K562 (cell line): ENCODE data around the gene PSMD1. TPM values are rescaled to one million over a fixed set of nuclear protein-coding genes. Genes with fewer than 3 reads are reported as not detected.

Source experiments
- ATAC-seq: fragments of 200-7000 bp; cut with Tn5 transposase; 3 replicates; pipeline ENCODE4 v1.9.1; 2020; ENCODE audit warnings: moderate library complexity
- BruUV-seq: library from RNA; stranded (reverse); fragments of 400-500 nt; replicated peaks from 2 replicates; lab custom pipeline; 2021; lab: Mats Ljungman, UMichigan
- CTCF ChIA-PET: fragments of 300-600 bp; formaldehyde crosslinking; extraction: SDS; loops from one replicate; lab custom pipeline; 2021; ENCODE audit warnings: low intra/inter-chr PET ratio; lab: Yijun Ruan, JAX
- POLR2A ChIA-PET: fragments of 300-600, 350-650 bp; sonication (Branson Sonifier 250); formaldehyde crosslinking; extraction: SDS; loops from one replicate; lab custom pipeline; 2021; ENCODE audit warnings: antibody characterized with exemption, inconsistent platforms; lab: Yijun Ruan, JAX
- DNase-seq, 4 experiments: peaks; one replicate each; pipeline versions ENCODE4 v3.0.0 to v3.0.0-alpha.2; 2011 to 2018; ENCODE audit warnings: low spot score in 3 of 4, mixed read lengths in 3 of 4; ENCODE audit errors: extremely low read depth in 1 of 4
- FAIRE-seq: peaks from 2 replicates; lab custom pipeline; 2011; peaks lifted over from hg19 to GRCh38; lab: Jason Lieb, UNC
- H2AFZ ChIP-seq: 2 replicates; pipeline ENCODE4 v1.6.0; 2011; ENCODE audit warnings: low read depth, low read length, control low read depth, inconsistent platforms
- H3K27ac ChIP-seq: fragments of 200-600 bp; 3 replicates; pipeline ENCODE4 v1.8.0; 2011; ENCODE audit warnings: low read depth, mild to moderate bottlenecking, control low read depth, inconsistent platforms, low read length, moderate library complexity, mixed read lengths; ENCODE audit errors: extremely low read depth
- H3K27me3 ChIP-seq, 2 experiments: fragments of 300-600 bp in 1 of 2; 2 replicates in 1 of 2; 3 replicates in 1 of 2; pipeline versions ENCODE4 v1.6.0 to v1.8.0; 2011; ENCODE audit warnings: inconsistent platforms in 2 of 2, low read length in 2 of 2, mild to moderate bottlenecking in 1 of 2, mixed read lengths in 1 of 2, moderate library complexity in 1 of 2; ENCODE audit not compliant: control insufficient read depth in 2 of 2, insufficient read depth in 2 of 2
- H3K36me3 ChIP-seq: fragments of 300-600 bp; 3 replicates; pipeline ENCODE4 v1.8.0; 2011; ENCODE audit warnings: mild to moderate bottlenecking, low read length, inconsistent platforms; ENCODE audit not compliant: control insufficient read depth, insufficient read depth
- H3K4me1 ChIP-seq, 2 experiments: fragments of 200-600 bp in 1 of 2; replicated peaks in 1 of 2; 2 replicates in 1 of 2; 3 replicates in 1 of 2; pipeline versions ENCODE4 v1.5.1 to v1.8.0; 2011; ENCODE audit warnings: inconsistent platforms in 2 of 2, low read length in 2 of 2, mild to moderate bottlenecking in 1 of 2, mixed read lengths in 1 of 2, moderate library complexity in 1 of 2; ENCODE audit not compliant: control insufficient read depth in 2 of 2, insufficient read depth in 2 of 2
- H3K4me2 ChIP-seq: 2 replicates; pipeline ENCODE4 v1.6.1; 2011; ENCODE audit warnings: low read length, control low read depth, inconsistent platforms, mixed read lengths; ENCODE audit not compliant: insufficient read depth
- H3K4me3 ChIP-seq: fragments of 200-600 bp; sonication (generic), shearing (Covaris generic); 2 replicates; pipeline ENCODE4 v1.5.1; 2016; ENCODE audit warnings: control low read depth, inconsistent platforms
- H3K79me2 ChIP-seq: fragments of 200-600 bp; 3 replicates; pipeline ENCODE4 v1.8.0; 2011; ENCODE audit warnings: low read length, inconsistent platforms; ENCODE audit not compliant: control insufficient read depth, insufficient read depth
- H3K9ac ChIP-seq, 2 experiments: 2 replicates each; pipeline versions ENCODE4 v1.6.0 to v1.6.1; 2011; ENCODE audit warnings: low read depth in 2 of 2, low read length in 2 of 2, control low read depth in 1 of 2, inconsistent platforms in 1 of 2, mild to moderate bottlenecking in 1 of 2, mixed read lengths in 1 of 2; ENCODE audit not compliant: insufficient read depth in 1 of 2
- H3K9me1 ChIP-seq: one replicate; pipeline ENCODE4 v1.6.0; 2011; ENCODE audit warnings: inconsistent platforms, mild to moderate bottlenecking, low read length, moderate library complexity; ENCODE audit not compliant: control insufficient read depth, insufficient read depth
- H3K9me3 ChIP-seq: replicated peaks from 2 replicates; pipeline ENCODE4 v1.5.1; 2011; ENCODE audit warnings: low read depth, low read length, inconsistent platforms; ENCODE audit not compliant: control insufficient read depth, insufficient read depth
- H4K20me1 ChIP-seq: replicated peaks from 2 replicates; pipeline ENCODE4 v1.6.1; 2011; ENCODE audit warnings: low read length, inconsistent platforms, mixed read lengths; ENCODE audit not compliant: control insufficient read depth, insufficient read depth
- ERF ChIP-seq: fragments of 450-650 bp; formaldehyde crosslinking; IDR thresholded peaks from 2 replicates; pipeline ENCODE4 v1.4.0; 2020; ENCODE audit warnings: mild to moderate bottlenecking, mixed read lengths
- ETV1 ChIP-seq: fragments of 450-650 bp; conservative IDR thresholded peaks from 2 replicates; pipeline ENCODE4 v1.6.1; 2016; ENCODE audit warnings: missing genetic modification characterization, control low read depth, low read depth, missing compliant biosample characterization
- GATAD2A ChIP-seq: fragments of 450-650 bp; IDR thresholded peaks from 2 replicates; pipeline ENCODE4 v1.6.1; 2017
- KAT2B ChIP-seq: IDR thresholded peaks from one replicate; pipeline ENCODE4 v1.6.1; 2012; ENCODE audit warnings: low read depth, mild to moderate bottlenecking, control low read depth, inconsistent platforms, low read length, moderate library complexity
- MEF2A ChIP-seq: IDR thresholded peaks from 2 replicates; pipeline ENCODE4 v1.6.1; 2011; ENCODE audit warnings: low read depth, mild to moderate bottlenecking, low read length, moderate library complexity; ENCODE audit not compliant: control insufficient read depth
- NCOA1 ChIP-seq: fragments of 450-650 bp; IDR thresholded peaks from 2 replicates; pipeline ENCODE4 v1.6.1; 2016; ENCODE audit warnings: low read depth
- NFE2L1 ChIP-seq: fragments of 450-650 bp; IDR thresholded peaks from 2 replicates; pipeline ENCODE4 v1.6.1; 2016; ENCODE audit warnings: missing genetic modification characterization, low read depth, mild to moderate bottlenecking, missing compliant biosample characterization, moderate library complexity, borderline replicate concordance
- RAD51 ChIP-seq: fragments of 450-650 bp; IDR thresholded peaks from 2 replicates; pipeline ENCODE4 v1.7.1; 2016; ENCODE audit warnings: low read depth, mild to moderate bottlenecking, borderline replicate concordance
- RBFOX2 ChIP-seq: fragments of 200-400 bp; formaldehyde crosslinking; IDR thresholded peaks from 2 replicates; pipeline ENCODE4 v1.6.1; 2017; ENCODE audit warnings: low read depth, mild to moderate bottlenecking, low read length, moderate library complexity
- TOE1 ChIP-seq, 2 experiments: fragments of 450-650 bp in 1 of 2; sonication (generic) in 1 of 2; formaldehyde crosslinking in 1 of 2; IDR thresholded peaks; 2 replicates each; pipeline versions ENCODE4 v1.7.1 to v1.8.0; 2016 to 2022; ENCODE audit warnings: borderline replicate concordance in 2 of 2, mild to moderate bottlenecking in 2 of 2, antibody characterized with exemption in 1 of 2, inconsistent platforms in 1 of 2, low read depth in 1 of 2, missing genetic modification reagents in 1 of 2, moderate library complexity in 1 of 2
- WGBS: fragments of 100-300 bp; shearing (Covaris generic); methylation state at CpG from one replicate; pipeline ENCODE4 v1.1.6; 2016; ENCODE audit warnings: low coverage, mixed read lengths; ENCODE audit not compliant: insufficient coverage; ENCODE audit errors: missing lambda C conversion rate; 5-methylcytosine and 5-hydroxymethylcytosine counted together
- in situ Hi-C: fragments of 300-500 bp; cut with MboI; formaldehyde crosslinking; loops from 4 replicates; pipeline ENCODE4 v1.15.0; 2018; ENCODE audit warnings: inconsistent platforms, mixed read lengths
- intact Hi-C: fragments of 100-400 bp; cut with micrococcal nuclease; formaldehyde crosslinking; loops from 2 replicates; pipeline ENCODE4 v1.14.2; 2022
- polyA plus RNA-seq, 8 experiments: library from polyadenylated mRNA; depleted of rRNA in 4 of 8; stranded (reverse) in 5 of 8; unstranded in 3 of 8; fragments of >200 nt; fragmentation: Nextera tagmentation in 2 of 8; fragmentation: Illumina TruSeq in 1 of 8; extraction: Ambion mirVana in 2 of 8; extraction: Trizol in 1 of 8; gene quantifications; 2 replicates each; pipeline versions ENCODE4 v1.2.1 to v1.2.3, GENCODE V29; 2011 to 2014; ENCODE audit warnings: inconsistent platforms in 1 of 8, missing spikeins in 1 of 8
- total RNA-seq, 7 experiments: library from RNA; depleted of rRNA in 6 of 7; stranded (reverse); fragments of >200 nt in 6 of 7; fragmentation: Illumina TruSeq in 2 of 7; extraction: Trizol in 2 of 7; gene quantifications; 2 replicates each; pipeline versions ENCODE4 v1.2.1 to v1.2.3, GENCODE V29; 2011 to 2021; ENCODE audit warnings: low replicate concordance in 1 of 7
- TF ChIP-seq, protein P1 (sequence below): fragments of 250-450 bp; sonication (Bioruptor Pico); IDR thresholded peaks from 2 replicates; pipeline ENCODE4 v1.4.0; 2020; ENCODE audit warnings: borderline replicate concordance
- TF ChIP-seq, protein P2 (sequence below): fragments of 450-650 bp; IDR thresholded peaks from 2 replicates; pipeline ENCODE4 v1.7.1; 2018; ENCODE audit warnings: mild to moderate bottlenecking, low read depth; ENCODE audit not compliant: partially characterized antibody

PSMD1 gene
- total and polyA plus RNA-seq, 9 of the 15 experiments (the other 6 are each of a cell fraction or from before 2014, with no cell fraction given) = 100 to 257 (median 147) TPM

DNA sequence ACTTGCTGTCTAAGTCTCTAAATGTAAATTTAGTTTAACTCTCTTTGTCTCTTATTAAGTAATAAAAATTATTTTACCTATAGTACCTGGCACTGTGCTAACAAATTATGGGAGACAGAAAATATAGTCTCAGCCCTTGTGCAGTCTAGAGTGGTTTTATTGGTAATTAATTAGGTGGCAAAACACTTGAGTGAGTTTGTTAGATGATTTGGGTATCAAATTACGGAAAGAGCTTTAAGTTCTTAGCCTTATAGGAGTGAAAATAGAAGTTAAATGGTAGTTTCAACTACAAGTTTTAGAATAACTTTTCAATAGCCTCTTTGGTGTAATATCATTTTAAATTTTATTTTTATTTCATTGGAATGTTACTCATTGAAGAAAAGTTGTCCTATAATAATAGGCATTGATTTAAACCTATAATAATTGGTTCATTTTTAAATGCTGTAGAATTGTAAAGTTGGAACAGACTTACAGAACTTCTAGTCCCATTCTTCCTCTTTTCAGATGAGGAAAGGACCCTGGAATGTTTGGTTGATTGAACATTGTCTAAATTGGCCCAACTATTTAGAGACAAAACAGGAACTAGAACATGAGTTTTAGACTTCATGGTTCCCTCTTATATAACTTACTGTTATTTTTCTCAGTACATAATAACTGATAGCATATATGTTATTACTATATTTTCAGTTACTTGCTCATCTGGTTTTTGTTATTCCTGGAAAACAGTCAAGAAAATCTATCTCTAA is 78.4 kb downstream of the PSMD1 start (continued):
- TF ChIP-seq RAD51 = no peak
- no peak for TF ChIP-seq RBFOX2

DNA sequence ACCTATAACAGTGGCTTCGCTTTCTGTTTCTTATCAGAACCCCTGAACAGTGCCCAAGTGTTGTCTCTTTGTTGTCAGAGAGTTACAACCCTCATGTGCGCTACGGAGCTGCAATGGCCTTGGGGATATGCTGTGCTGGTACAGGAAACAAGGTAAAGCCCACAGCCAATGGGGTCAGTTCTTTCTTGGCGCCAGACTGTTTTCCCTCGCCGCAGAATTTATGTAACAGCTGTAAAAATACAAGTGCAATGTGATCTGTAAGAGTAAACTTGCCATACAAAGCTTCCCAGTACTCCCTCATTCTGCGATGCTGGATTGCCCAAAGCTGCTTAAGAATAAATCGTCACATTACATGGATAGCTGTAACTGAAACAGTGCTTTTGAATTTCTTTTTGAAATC is 82.0 kb downstream of the PSMD1 start:
- H3K79me2 ChIP-seq = peaks cover 5% of the 10 kb centered on the region; the same call in 1 of the 3 replicates
- H3K27ac ChIP-seq = no peak overlapping the region
- intact Hi-C loops = no loop called here
- H3K36me3 ChIP-seq = peaks cover 28% of the 10 kb centered on the region; the same call in 1 of the 3 replicates
- no peaks in the 10 kb centered on the region for H3K27me3 ChIP-seq
- DNase-seq = no peak
- BruUV-seq = no TSS peak
- no peak overlapping the region for H2AFZ ChIP-seq
- H3K4me3 ChIP-seq = no peak overlapping the region
- TF ChIP-seq NFE2L1 = no peak
- TF ChIP-seq GATAD2A = no peak
- TF ChIP-seq, protein P1, sequence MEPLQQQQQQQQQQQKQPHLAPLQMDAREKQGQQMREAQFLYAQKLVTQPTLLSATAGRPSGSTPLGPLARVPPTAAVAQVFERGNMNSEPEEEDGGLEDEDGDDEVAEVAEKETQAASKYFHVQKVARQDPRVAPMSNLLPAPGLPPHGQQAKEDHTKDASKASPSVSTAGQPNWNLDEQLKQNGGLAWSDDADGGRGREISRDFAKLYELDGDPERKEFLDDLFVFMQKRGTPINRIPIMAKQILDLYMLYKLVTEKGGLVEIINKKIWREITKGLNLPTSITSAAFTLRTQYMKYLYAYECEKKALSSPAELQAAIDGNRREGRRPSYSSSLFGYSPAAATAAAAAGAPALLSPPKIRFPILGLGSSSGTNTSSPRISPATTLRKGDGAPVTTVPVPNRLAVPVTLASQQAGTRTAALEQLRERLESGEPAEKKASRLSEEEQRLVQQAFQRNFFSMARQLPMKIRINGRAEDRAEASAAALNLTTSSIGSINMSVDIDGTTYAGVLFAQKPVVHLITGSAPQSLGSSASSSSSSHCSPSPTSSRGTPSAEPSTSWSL (CRISPR knock-in tag) = no peak
- no peak for TF ChIP-seq TOE1 (IDR thresholded peaks at IDR 0.05; ENCODE audit: borderline replicate concordance)
- TF ChIP-seq TOE1 (CRISPR knock-in tag; IDR thresholded peaks at IDR 0.05; ENCODE audit: borderline replicate concordance, low read depth) = no peak
- TF ChIP-seq ERF = no peak
- TF ChIP-seq, protein P2, sequence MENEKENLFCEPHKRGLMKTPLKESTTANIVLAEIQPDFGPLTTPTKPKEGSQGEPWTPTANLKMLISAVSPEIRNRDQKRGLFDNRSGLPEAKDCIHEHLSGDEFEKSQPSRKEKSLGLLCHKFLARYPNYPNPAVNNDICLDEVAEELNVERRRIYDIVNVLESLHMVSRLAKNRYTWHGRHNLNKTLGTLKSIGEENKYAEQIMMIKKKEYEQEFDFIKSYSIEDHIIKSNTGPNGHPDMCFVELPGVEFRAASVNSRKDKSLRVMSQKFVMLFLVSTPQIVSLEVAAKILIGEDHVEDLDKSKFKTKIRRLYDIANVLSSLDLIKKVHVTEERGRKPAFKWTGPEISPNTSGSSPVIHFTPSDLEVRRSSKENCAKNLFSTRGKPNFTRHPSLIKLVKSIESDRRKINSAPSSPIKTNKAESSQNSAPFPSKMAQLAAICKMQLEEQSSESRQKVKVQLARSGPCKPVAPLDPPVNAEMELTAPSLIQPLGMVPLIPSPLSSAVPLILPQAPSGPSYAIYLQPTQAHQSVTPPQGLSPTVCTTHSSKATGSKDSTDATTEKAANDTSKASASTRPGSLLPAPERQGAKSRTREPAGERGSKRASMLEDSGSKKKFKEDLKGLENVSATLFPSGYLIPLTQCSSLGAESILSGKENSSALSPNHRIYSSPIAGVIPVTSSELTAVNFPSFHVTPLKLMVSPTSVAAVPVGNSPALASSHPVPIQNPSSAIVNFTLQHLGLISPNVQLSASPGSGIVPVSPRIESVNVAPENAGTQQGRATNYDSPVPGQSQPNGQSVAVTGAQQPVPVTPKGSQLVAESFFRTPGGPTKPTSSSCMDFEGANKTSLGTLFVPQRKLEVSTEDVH = no peak
- no peak for TF ChIP-seq MEF2A
- no peak for TF ChIP-seq ETV1 (tag)
- no peak for TF ChIP-seq NCOA1
- no peak for TF ChIP-seq KAT2B
- ATAC-seq = no peak
- ChIA-PET POLR2A (interaction anchor here (0.9 to 1.1 kb wide), 2 partner anchors 13 to 50 kb away, joined by 3 read pairs; no protein-coding TSS in a partner anchor), CTCF (no interaction called here)
- no peak overlapping the region for H3K4me2 ChIP-seq
- in situ Hi-C loops = no loop called here
- H4K20me1 ChIP-seq = no peaks in the 10 kb centered on the region
- H3K9me3 ChIP-seq = no peaks in the 10 kb centered on the region
- FAIRE-seq = no peak
- no peaks in the 10 kb centered on the region for H3K9me1 ChIP-seq
- 96% methylated on average over 8 of the region's 8 CpGs for WGBS
- H3K4me1 ChIP-seq = no peaks in the 10 kb centered on the region
- H3K9ac ChIP-seq = no peak overlapping the region
